GM19023 (cell line): ENCODE data around the gene RIOK1.

Experiments used
- ATAC-seq: cut with Tn5 transposase; IDR thresholded peaks from one replicate; pipeline ENCODE4 v1.9.1; 2021; ENCODE audit warnings: mild to moderate bottlenecking, moderate library complexity; ENCODE audit not compliant: unreplicated experiment

RIOK1 gene

DNA sequence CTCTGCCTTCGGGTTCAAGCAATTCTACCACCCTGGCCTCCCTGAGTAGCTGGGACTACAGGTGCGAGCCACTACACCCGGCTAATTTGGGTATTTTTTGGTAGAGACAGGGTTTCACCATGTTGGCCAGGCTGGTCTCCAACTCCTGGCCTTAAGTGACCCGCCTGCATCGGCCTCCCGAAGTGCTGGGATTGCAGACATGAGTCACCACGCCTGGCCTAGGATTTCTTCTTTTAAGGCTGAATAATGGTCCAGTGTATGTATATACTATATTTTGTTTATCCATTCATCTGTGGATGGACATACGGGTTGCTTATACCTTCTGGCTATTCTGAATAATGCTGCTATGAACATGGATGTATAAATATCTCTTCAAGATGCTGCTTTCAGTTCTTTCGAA, 17.1 kb downstream of the RIOK1 start:
- no peak for ATAC-seq

- ATAC-seq, result no peak
Observed at GRCh38 chr6:7409740-7410139, 20.1 kb downstream of the RIOK1 start.

DNA sequence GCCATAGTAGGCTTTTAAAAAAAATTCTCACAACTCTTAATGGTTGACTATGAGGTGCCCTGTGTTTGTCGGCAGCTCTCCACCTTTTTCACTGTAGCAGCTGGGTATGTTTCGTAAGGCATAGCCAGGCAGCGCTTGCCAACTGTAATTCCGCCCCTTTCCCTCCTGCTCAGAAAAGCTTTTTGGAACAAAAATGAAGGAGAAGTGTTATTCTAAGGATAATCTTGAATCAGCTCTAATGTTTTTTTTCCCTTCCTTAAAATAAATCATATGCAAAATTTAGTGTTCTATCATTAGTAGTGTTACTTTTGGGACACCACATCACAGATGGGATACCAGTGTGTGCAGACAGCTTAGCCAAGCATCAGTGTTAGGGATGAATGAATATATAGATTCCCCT, 21.2 kb downstream of the RIOK1 start:
- no peak for ATAC-seq

DNA sequence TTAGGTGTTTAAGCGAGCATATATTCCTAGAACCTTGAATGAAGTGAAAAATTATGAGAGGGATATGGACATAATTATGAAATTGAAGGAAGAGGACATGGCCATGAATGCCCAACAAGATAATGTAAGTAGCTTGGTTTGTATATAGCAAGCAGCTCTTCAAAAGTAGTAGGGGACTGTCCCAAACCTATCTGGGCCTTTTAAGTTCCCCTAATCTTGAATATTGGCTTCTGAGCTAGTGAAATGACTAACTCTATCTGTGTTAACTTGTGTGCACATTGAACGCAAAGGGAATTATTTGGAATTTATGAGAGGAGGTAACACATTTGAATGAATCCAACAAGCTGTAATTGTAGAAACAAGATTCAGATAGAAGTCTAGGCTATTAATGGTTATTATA, 21.7 kb downstream of the RIOK1 start:
- no peak for ATAC-seq

DNA sequence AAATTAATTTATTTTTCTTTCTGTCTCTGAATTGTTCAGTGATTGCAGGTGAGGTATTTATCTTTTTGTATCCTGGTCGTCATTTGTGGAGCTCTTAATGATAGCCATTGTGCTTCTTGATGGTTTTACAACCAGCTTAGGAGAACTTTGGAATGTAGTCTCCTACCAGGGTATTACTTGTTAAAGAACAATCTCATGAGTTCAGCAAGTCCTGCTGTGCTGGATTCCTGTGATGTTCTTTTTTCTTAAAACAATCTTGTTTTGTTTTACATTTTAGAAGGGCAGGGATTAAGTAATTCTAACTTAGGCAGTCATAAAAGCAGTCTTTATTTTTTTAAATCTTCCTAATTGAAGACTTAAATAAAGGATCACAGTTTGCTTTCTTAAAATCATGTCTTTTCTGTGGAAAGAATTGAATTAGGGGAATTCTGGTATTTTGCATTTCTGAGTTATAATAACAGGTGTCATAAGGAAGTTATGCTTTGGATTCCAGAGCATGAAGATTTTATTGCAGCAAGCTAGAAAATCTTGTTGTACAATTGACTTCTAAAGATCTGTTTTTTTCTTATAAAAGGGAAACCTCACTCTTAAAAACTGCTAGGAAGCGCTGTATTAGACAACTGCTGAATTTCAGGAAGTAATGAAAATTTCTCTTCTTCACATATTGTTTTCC, 23.7 kb downstream of the RIOK1 start:
- no peak for ATAC-seq

DNA sequence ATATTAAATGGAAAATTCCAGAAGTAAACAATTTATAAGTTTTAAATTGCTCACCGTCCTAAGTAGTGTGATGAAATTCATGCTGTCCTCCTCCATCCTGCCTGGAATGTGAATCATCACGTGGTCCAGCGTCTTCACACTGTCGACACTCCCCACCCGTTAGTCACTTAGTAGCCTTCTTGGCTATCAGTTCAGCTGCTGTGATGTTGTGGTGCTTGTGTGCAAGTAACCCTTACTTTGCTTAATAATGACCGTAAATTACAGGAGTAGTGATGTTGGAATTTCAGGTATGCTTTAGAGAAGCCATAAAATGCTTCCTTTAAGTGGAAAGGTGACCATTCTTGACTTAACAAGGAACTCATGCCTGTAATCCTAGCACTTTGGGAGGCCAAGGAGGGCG, 25.2 kb downstream of the RIOK1 start:
- no peak for ATAC-seq

DNA sequence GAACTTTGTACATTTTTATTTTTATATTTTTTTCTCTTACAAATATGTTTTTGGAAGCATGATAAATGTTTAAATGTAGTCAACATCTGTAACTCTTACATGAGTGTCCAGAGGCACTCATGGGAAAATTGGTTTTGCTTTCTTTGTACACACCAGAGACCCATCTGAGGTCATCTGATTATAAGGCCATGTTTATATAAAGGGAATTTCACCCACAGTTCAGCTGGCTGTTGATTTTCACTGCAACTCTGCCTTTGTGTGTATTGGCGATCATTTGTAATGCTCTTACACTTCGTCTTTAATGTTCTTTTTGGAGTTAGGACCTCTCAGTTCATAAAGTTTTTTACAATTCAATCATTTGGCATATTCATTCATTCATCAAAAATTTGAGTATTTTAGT, 28.1 kb downstream of the RIOK1 start:
- ATAC-seq, result no peak

GRCh38 chr6:7418238-7418905, 28.8 kb downstream of the RIOK1 start:
- no peak for ATAC-seq

- ATAC-seq, result no peak
Observed at GRCh38 chr6:7419065-7419464, 29.5 kb downstream of the RIOK1 start.

DNA sequence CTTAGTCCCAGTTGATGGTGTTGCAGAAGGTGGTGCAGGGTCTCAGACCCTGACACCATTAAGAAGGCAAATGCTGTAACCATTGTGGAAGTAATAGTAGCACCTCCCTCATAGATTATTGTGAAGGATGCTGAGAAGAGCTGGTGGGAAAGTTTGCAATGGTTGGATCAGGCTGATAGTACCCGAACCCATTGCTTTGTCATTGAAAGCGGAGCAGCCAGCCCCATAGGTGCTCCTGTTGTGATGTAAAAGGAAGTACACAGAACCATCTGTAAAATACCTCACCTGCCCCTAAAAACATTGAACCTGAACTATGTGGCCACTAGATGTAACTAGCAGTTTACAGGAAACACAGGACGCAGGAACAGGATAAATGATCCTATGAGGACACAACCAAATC, 31.5 kb downstream of the RIOK1 start:
- no peak for ATAC-seq

DNA sequence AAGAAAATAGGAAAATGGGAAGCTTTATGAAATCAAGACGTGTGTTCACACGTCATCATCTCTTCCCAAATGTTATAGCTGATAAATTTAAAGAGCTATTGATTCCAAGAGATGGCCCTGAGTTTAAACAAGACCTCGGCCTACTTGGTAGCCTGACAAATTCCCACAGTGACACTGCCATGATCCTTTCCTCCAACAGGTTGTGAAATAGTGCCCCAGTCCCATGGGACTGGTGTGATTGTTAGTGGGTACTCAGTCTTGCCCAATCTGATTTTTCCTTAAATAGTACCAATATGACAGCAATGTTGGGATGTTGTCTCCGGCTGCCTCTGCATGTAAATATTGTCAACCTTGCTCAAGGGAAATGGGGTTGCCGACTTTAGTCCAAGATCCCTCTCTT, 34.5 kb downstream of the RIOK1 start:
- ATAC-seq, result no peak

DNA sequence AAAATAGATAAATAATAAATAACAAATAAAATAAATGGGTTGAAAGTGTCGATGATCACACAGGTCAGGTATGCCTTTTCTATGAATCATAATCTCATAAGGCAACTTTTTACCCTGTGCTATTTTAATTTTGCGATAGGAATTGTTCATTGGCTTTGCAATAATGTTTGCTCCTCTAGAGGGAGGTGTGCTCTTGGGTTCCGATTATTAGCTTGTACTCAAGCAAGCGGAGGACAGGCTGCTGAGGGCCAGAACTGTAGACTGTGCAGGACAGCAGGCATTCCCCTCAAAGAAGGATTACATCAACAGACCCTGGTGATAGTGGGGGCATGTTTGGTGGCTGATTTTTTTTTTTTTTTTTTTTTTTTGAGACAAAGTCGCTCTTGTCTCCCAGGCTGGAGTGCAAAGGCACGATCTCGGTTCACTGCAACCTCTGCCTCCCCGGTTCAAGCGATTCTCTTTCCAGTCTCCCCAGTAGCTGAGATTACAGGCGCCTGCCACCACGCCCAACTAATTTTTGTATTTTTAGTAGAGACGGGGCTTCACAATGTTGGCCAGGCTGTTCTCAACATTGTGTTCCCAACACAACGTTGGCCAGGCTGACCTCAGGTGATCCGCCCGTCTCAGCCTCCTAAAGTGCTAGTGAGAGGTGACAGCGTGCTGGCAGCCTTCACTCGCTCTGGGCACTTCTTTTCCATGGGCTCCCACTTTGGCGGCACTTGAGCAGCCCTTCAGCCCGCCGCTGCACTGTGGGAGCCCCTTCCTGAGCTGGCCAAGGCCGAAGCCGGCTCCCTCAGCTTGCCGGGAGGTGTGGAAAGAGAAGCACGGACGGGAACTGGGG, 35.6 kb downstream of the RIOK1 start:
- no peak for ATAC-seq

DNA sequence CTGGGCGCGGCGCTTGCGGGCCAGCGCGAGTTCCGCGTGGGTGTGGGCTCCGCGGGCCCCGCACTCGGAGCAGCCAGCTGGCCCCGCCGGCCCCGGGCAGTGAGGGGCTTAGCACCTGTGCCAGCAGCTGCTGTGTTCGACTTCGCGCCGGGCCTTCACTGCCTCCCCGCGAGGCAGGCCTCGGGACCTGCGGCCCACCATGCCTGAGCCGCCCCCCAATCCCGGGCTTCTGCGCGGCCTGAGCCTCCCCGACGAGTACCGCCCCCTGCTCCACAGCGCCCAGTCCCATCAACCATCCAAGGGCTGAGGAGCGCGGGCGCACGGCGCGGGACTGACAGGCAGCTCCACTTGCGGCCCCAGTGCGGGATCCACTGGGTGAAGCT, 36.2 kb downstream of the RIOK1 start:
- no peak for ATAC-seq

- ATAC-seq, result no peak
Observed at GRCh38 chr6:7426447-7427169, 37.0 kb downstream of the RIOK1 start.

GRCh38 chr6:7431313-7431673, 41.7 kb downstream of the RIOK1 start:
- no peak for ATAC-seq

- ATAC-seq, result no peak
Observed at GRCh38 chr6:7431674-7432390, 42.2 kb downstream of the RIOK1 start.

- no peak for ATAC-seq
Observed at GRCh38 chr6:7432391-7433120, 42.9 kb downstream of the RIOK1 start.

GRCh38 chr6:7433121-7433617, 43.6 kb downstream of the RIOK1 start:
- no peak for ATAC-seq

GRCh38 chr6:7434672-7435071, 45.1 kb downstream of the RIOK1 start:
- ATAC-seq, result no peak

DNA sequence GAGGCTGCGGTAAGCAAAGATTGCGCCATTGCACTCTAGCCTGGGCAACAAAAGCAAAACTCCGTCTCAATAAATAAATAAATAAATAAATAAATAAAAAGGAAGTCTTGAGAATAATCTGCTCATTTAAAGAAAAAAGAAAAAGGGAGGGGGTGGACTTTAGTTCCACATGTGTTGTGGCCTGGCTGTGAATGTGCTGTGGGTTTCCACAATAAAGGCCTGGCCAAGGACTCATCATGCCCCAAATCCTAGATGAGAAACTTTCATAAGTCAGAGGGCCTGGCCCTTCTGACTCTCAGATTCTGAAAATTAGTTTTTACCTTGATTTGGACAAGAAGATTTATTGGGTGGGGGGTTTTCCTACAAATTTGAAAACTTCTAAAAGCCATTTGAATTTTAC, 48.4 kb downstream of the RIOK1 start:
- no peak for ATAC-seq
